K562 (cell line): ENCODE measurements around the gene CD47.

Experiments
- EZH2 ChIP-seq: IDR thresholded peaks from 2 replicates; pipeline ENCODE4 v1.6.1; 2012; ENCODE audit warnings: low read depth, mild to moderate bottlenecking, inconsistent platforms, low read length, borderline replicate concordance
- HDAC6 ChIP-seq: IDR thresholded peaks from 2 replicates; pipeline ENCODE4 v1.6.1; 2012; ENCODE audit warnings: low read depth, mild to moderate bottlenecking, control low read depth, inconsistent platforms, low read length, moderate library complexity
- NFE2L1 ChIP-seq: fragments of 450-650 bp; IDR thresholded peaks from 2 replicates; pipeline ENCODE4 v1.6.1; 2016; ENCODE audit warnings: missing genetic modification characterization, low read depth, mild to moderate bottlenecking, missing compliant biosample characterization, moderate library complexity, borderline replicate concordance
- POLR2A ChIP-seq: fragments of 450-650 bp; conservative IDR thresholded peaks from 2 replicates; pipeline ENCODE4 v1.6.1; 2016
- TCF7L2 ChIP-seq: fragments of 150-350 bp; IDR thresholded peaks from 2 replicates; pipeline ENCODE4 v1.6.1; 2016; ENCODE audit warnings: low read depth, mild to moderate bottlenecking, low read length, moderate library complexity
- ZNF274 ChIP-seq: IDR thresholded peaks from 2 replicates; pipeline ENCODE4 v1.6.1; 2011; ENCODE audit warnings: low read depth, mild to moderate bottlenecking, low read length, moderate library complexity, borderline replicate concordance
- TF ChIP-seq, protein P1 (sequence below), 3 experiments: IDR thresholded peaks in 2 of 3; conservative IDR thresholded peaks in 1 of 3; 2 replicates each; pipeline ENCODE4 v1.5.1; 2011 to 2012; ENCODE audit warnings: low read length in 3 of 3, mild to moderate bottlenecking in 3 of 3, control low read depth in 2 of 3, improper control_type of control experiment in 1 of 3, inconsistent platforms in 1 of 3, low read depth in 1 of 3, mixed read lengths in 1 of 3, moderate library complexity in 1 of 3; ENCODE audit not compliant: insufficient read depth in 2 of 3
- TF ChIP-seq, protein P2 (sequence below), 2 experiments: fragments of 450-650 bp; formaldehyde crosslinking in 1 of 2; IDR thresholded peaks; 2 replicates each; pipeline versions ENCODE4 v1.4.0 to v1.6.1; 2014 to 2020; ENCODE audit warnings: mild to moderate bottlenecking in 2 of 2, borderline replicate concordance in 1 of 2, low read depth in 1 of 2
- TF ChIP-seq, protein P3 (sequence below): sonication (generic); formaldehyde crosslinking; IDR thresholded peaks from 2 replicates; pipeline ENCODE4 v1.8.0; 2022; ENCODE audit warnings: mild to moderate bottlenecking, missing genetic modification reagents

DNA sequence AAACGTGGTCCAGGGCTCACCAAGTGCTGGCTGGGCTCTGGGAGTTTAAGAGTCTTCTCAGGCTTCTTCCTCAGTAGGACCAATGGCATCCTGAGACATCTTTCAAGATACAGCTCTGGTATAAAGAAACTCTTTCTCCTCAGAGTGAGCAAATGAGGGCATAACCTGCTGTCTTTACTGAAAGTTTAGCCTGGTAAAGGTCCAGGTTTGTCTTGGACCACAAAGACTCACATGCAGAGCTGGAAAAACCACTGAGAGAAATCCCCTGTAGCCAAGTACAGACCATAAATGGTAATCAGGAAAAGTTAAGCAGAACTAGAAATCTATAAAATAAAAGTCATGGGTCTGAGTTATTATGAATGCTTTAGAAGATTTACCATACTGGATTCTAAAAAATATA, 23.1 kb downstream of the CD47 start:
- TF ChIP-seq TCF7L2 (no peak), ZNF274 (no peak), POLR2A (no peak), HDAC6 (no peak), EZH2 (no peak), NFE2L1 (tag) (no peak)
- TF ChIP-seq, protein P1, sequence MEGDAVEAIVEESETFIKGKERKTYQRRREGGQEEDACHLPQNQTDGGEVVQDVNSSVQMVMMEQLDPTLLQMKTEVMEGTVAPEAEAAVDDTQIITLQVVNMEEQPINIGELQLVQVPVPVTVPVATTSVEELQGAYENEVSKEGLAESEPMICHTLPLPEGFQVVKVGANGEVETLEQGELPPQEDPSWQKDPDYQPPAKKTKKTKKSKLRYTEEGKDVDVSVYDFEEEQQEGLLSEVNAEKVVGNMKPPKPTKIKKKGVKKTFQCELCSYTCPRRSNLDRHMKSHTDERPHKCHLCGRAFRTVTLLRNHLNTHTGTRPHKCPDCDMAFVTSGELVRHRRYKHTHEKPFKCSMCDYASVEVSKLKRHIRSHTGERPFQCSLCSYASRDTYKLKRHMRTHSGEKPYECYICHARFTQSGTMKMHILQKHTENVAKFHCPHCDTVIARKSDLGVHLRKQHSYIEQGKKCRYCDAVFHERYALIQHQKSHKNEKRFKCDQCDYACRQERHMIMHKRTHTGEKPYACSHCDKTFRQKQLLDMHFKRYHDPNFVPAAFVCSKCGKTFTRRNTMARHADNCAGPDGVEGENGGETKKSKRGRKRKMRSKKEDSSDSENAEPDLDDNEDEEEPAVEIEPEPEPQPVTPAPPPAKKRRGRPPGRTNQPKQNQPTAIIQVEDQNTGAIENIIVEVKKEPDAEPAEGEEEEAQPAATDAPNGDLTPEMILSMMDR (IDR thresholded peaks at IDR 0.05 in 2 of 3, conservative IDR thresholded peaks at IDR 0.05 in 1 of 3; ENCODE audit: insufficient read depth in 2 of 3, low read depth in 1 of 3, low read length in 3 of 3): no peak
- TF ChIP-seq, protein P2, sequence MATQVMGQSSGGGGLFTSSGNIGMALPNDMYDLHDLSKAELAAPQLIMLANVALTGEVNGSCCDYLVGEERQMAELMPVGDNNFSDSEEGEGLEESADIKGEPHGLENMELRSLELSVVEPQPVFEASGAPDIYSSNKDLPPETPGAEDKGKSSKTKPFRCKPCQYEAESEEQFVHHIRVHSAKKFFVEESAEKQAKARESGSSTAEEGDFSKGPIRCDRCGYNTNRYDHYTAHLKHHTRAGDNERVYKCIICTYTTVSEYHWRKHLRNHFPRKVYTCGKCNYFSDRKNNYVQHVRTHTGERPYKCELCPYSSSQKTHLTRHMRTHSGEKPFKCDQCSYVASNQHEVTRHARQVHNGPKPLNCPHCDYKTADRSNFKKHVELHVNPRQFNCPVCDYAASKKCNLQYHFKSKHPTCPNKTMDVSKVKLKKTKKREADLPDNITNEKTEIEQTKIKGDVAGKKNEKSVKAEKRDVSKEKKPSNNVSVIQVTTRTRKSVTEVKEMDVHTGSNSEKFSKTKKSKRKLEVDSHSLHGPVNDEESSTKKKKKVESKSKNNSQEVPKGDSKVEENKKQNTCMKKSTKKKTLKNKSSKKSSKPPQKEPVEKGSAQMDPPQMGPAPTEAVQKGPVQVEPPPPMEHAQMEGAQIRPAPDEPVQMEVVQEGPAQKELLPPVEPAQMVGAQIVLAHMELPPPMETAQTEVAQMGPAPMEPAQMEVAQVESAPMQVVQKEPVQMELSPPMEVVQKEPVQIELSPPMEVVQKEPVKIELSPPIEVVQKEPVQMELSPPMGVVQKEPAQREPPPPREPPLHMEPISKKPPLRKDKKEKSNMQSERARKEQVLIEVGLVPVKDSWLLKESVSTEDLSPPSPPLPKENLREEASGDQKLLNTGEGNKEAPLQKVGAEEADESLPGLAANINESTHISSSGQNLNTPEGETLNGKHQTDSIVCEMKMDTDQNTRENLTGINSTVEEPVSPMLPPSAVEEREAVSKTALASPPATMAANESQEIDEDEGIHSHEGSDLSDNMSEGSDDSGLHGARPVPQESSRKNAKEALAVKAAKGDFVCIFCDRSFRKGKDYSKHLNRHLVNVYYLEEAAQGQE (IDR thresholded peaks at IDR 0.05; ENCODE audit: borderline replicate concordance): no peak
- TF ChIP-seq, protein P2 (CRISPR knock-in tag; IDR thresholded peaks at IDR 0.05; ENCODE audit: low read depth): no peak
- TF ChIP-seq, protein P3, sequence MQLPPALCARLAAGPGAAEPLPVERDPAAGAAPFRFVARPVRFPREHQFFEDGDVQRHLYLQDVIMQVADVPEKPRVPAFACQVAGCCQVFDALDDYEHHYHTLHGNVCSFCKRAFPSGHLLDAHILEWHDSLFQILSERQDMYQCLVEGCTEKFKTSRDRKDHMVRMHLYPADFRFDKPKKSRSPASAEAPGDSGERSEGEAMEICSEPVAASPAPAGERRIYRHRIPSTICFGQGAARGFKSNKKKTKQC: no peak
